Activated naive CD4-positive, alpha-beta T cell treated with anti-CD3 and anti-CD28 coated beads, Interleukin-2, amount 50 U/mL, for 24 hours (primary cell): ENCODE data around the gene MAEA.
"Not testable (repeated sequence)": the region's sequence is repeated elsewhere in the genome, so short reads cannot be mapped to it uniquely, and the experiment has no call there.

Experiments used
- H3K27ac Mint-ChIP-seq: one replicate; pipeline ENCODE4 v1.8.0; 2021; ENCODE audit warnings: mild to moderate bottlenecking, mixed read lengths
- H3K27me3 Mint-ChIP-seq: one replicate; pipeline ENCODE4 v1.8.0; 2021; ENCODE audit warnings: mixed read lengths
- H3K36me3 Mint-ChIP-seq: one replicate; pipeline ENCODE4 v1.8.0; 2021; ENCODE audit warnings: mixed read lengths
- H3K4me1 Mint-ChIP-seq: one replicate; pipeline ENCODE4 v1.8.0; 2021; ENCODE audit warnings: mixed read lengths
- H3K4me3 Mint-ChIP-seq: one replicate; pipeline ENCODE4 v1.8.0; 2021; ENCODE audit warnings: mild to moderate bottlenecking, mixed read lengths
- H3K9me3 Mint-ChIP-seq: one replicate; pipeline ENCODE4 v1.8.0; 2021; ENCODE audit warnings: mixed read lengths

MAEA gene

GRCh38 chr4:1290165-1290977 is 680 bp downstream of the MAEA start:
- Mint-ChIP-seq H3K4me3 (peak overlapping the region; percentile 98), H3K36me3 (no peaks in the 10 kb centered on the region), H3K9me3 (no peaks in the 10 kb centered on the region), H3K27ac (peak overlapping the region; percentile 94), H3K27me3 (no peaks in the 10 kb centered on the region), H3K4me1 (peaks cover 53% of the 10 kb centered on the region)

GRCh38 chr4:1291091-1291490 is 1.4 kb downstream of the MAEA start:
- Mint-ChIP-seq H3K4me1 (peaks cover 53% of the 10 kb centered on the region), H3K27me3 (no peaks in the 10 kb centered on the region), H3K4me3 (peak overlapping the region; percentile 98)

GRCh38 chr4:1291996-1292702 is 2.5 kb downstream of the MAEA start:
- Mint-ChIP-seq H3K27ac (peak overlapping the region; percentile 74), H3K36me3 (no peaks in the 10 kb centered on the region), H3K4me1 (peaks cover 61% of the 10 kb centered on the region), H3K27me3 (no peaks in the 10 kb centered on the region), H3K9me3 (no peaks in the 10 kb centered on the region), H3K4me3 (peak overlapping the region; percentile 98)

More at GRCh38 chr4:1291091-1291490, 1.4 kb downstream of the MAEA start:
- H3K27ac Mint-ChIP-seq, result peak overlapping the region; percentile 51
- H3K9me3 Mint-ChIP-seq, result no peaks in the 10 kb centered on the region
- H3K36me3 Mint-ChIP-seq, result no peaks in the 10 kb centered on the region

- Mint-ChIP-seq H3K4me1 (peaks cover 64% of the 10 kb centered on the region), H3K4me3 (peak overlapping the region; percentile 30)
- H3K27ac Mint-ChIP-seq, H3K27me3 Mint-ChIP-seq, H3K9me3 Mint-ChIP-seq, H3K36me3 Mint-ChIP-seq: not testable (repeated sequence)
These were observed 3.0 kb downstream of the MAEA start for GRCh38 chr4:1292703-1293011.

GRCh38 chr4:1293531-1293941 is 3.8 kb downstream of the MAEA start:
- Mint-ChIP-seq H3K36me3 (no peaks in the 10 kb centered on the region), H3K4me3 (no peak overlapping the region)

GRCh38 chr4:1293991-1294390 is 4.3 kb downstream of the MAEA start:
- H3K27ac Mint-ChIP-seq, result no peak overlapping the region
- H3K4me3 Mint-ChIP-seq, result no peak overlapping the region
- H3K36me3 Mint-ChIP-seq, result no peaks in the 10 kb centered on the region

More at GRCh38 chr4:1293531-1293941, 3.8 kb downstream of the MAEA start:
- no peaks in the 10 kb centered on the region for H3K27me3 Mint-ChIP-seq
- H3K9me3 Mint-ChIP-seq, result no peaks in the 10 kb centered on the region
- H3K27ac Mint-ChIP-seq, result no peak overlapping the region
- H3K4me1 Mint-ChIP-seq, result peaks cover 71% of the 10 kb centered on the region

GRCh38 chr4:1294424-1294823 is 4.7 kb downstream of the MAEA start:
- no peaks in the 10 kb centered on the region for H3K27me3 Mint-ChIP-seq
- H3K4me3 Mint-ChIP-seq, result no peak overlapping the region
- H3K36me3 Mint-ChIP-seq, result no peaks in the 10 kb centered on the region
- H3K9me3 Mint-ChIP-seq, result no peaks in the 10 kb centered on the region
- no peak overlapping the region for H3K27ac Mint-ChIP-seq
- peaks cover 74% of the 10 kb centered on the region for H3K4me1 Mint-ChIP-seq

More at GRCh38 chr4:1293991-1294390, 4.3 kb downstream of the MAEA start:
- Mint-ChIP-seq H3K9me3 (no peaks in the 10 kb centered on the region), H3K4me1 (peaks cover 70% of the 10 kb centered on the region), H3K27me3 (no peaks in the 10 kb centered on the region)

GRCh38 chr4:1294891-1295290 is 5.2 kb downstream of the MAEA start:
- Mint-ChIP-seq H3K4me1 (peaks cover 79% of the 10 kb centered on the region), H3K4me3 (no peak overlapping the region), H3K36me3 (peaks cover 2% of the 10 kb centered on the region), H3K27me3 (no peaks in the 10 kb centered on the region), H3K27ac (no peak overlapping the region), H3K9me3 (no peaks in the 10 kb centered on the region)

- H3K27ac Mint-ChIP-seq, result no peak overlapping the region
- no peak overlapping the region for H3K4me3 Mint-ChIP-seq
- peaks cover 2% of the 10 kb centered on the region for H3K36me3 Mint-ChIP-seq
- no peaks in the 10 kb centered on the region for H3K9me3 Mint-ChIP-seq
- H3K27me3 Mint-ChIP-seq, result no peaks in the 10 kb centered on the region
- H3K4me1 Mint-ChIP-seq, result peaks cover 83% of the 10 kb centered on the region
These were observed 5.8 kb downstream of the MAEA start for GRCh38 chr4:1295405-1296055.

- H3K27me3 Mint-ChIP-seq, result no peaks in the 10 kb centered on the region
- no peak overlapping the region for H3K4me3 Mint-ChIP-seq
- H3K4me1 Mint-ChIP-seq, result peaks cover 83% of the 10 kb centered on the region
- peaks cover 5% of the 10 kb centered on the region for H3K36me3 Mint-ChIP-seq
- no peak overlapping the region for H3K27ac Mint-ChIP-seq
- H3K9me3 Mint-ChIP-seq, result no peaks in the 10 kb centered on the region
These were observed 6.8 kb downstream of the MAEA start for GRCh38 chr4:1296324-1297022.

- peaks cover 83% of the 10 kb centered on the region for H3K4me1 Mint-ChIP-seq
These were observed 7.3 kb downstream of the MAEA start for GRCh38 chr4:1297023-1297395.

GRCh38 chr4:1297456-1298325 is 8.0 kb downstream of the MAEA start:
- H3K36me3 Mint-ChIP-seq, result peaks cover 5% of the 10 kb centered on the region
- H3K4me1 Mint-ChIP-seq, result peaks cover 79% of the 10 kb centered on the region
- no peaks in the 10 kb centered on the region for H3K27me3 Mint-ChIP-seq
- no peak overlapping the region for H3K4me3 Mint-ChIP-seq
- H3K9me3 Mint-ChIP-seq, result no peaks in the 10 kb centered on the region
- no peak overlapping the region for H3K27ac Mint-ChIP-seq

More at GRCh38 chr4:1297023-1297395, 7.3 kb downstream of the MAEA start:
- Mint-ChIP-seq H3K9me3 (no peaks in the 10 kb centered on the region), H3K36me3 (peaks cover 5% of the 10 kb centered on the region), H3K27me3 (no peaks in the 10 kb centered on the region), H3K4me3 (no peak overlapping the region), H3K27ac (no peak overlapping the region)

- H3K27me3 Mint-ChIP-seq, result no peaks in the 10 kb centered on the region
- H3K4me3 Mint-ChIP-seq, result no peak overlapping the region
- no peaks in the 10 kb centered on the region for H3K9me3 Mint-ChIP-seq
- no peak overlapping the region for H3K27ac Mint-ChIP-seq
- H3K4me1 Mint-ChIP-seq, result peaks cover 71% of the 10 kb centered on the region
- peaks cover 5% of the 10 kb centered on the region for H3K36me3 Mint-ChIP-seq
These were observed 8.8 kb downstream of the MAEA start for GRCh38 chr4:1298461-1298860.

GRCh38 chr4:1299301-1299860 is 9.7 kb downstream of the MAEA start:
- Mint-ChIP-seq H3K9me3 (no peaks in the 10 kb centered on the region), H3K27me3 (no peaks in the 10 kb centered on the region), H3K36me3 (peaks cover 5% of the 10 kb centered on the region), H3K27ac (no peak overlapping the region), H3K4me1 (peaks cover 62% of the 10 kb centered on the region), H3K4me3 (no peak overlapping the region)
